Measurements from ENCODE around the gene COX5A. TPM values are rescaled to one million over a fixed set of nuclear protein-coding genes. Genes with fewer than 3 reads are reported as not detected.

The COX5A gene
- total and polyA plus RNA-seq, 2 of the 4 experiments (the other 2 are of a cell fraction) = 39.8 to 141 TPM

DNA sequence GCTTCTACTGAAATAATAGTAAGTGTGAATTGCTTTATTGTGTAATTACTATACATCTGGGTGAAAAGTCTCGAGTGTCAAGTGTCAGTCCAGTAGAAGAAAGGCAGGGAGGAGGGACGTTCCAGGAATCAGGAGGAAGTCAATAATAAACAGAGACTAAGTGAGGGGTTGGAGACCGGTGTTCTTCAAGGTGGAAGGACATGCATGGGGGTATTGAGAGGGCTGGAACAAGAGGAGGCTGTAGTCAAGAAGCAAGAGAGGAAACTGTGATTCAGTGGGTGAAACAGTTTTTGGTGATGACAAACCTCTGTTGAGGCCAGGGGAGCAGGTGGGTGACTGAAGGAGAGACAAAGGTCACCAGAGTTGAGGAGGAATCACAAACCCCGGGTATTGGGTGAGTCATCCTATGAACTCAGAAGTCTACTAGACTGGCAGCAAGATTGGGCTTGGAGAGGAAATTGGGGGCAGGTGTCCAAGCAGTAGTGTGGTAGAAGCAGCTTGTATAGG is 45.9 kb upstream of the COX5A start (continued):
- TF ChIP-seq, protein P1, sequence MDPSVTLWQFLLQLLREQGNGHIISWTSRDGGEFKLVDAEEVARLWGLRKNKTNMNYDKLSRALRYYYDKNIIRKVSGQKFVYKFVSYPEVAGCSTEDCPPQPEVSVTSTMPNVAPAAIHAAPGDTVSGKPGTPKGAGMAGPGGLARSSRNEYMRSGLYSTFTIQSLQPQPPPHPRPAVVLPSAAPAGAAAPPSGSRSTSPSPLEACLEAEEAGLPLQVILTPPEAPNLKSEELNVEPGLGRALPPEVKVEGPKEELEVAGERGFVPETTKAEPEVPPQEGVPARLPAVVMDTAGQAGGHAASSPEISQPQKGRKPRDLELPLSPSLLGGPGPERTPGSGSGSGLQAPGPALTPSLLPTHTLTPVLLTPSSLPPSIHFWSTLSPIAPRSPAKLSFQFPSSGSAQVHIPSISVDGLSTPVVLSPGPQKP (IDR thresholded peaks at IDR 0.05; ENCODE audit: borderline replicate concordance, low read depth, low read length) = no peak
- TF ChIP-seq CEBPB (IDR thresholded peaks at IDR 0.05; ENCODE audit: low read depth, low read length) (no peak), RAD21 (IDR thresholded peaks at IDR 0.05; ENCODE audit: low read length) (no peak), POLR2A (IDR thresholded peaks at IDR 0.05; ENCODE audit: low read depth, low read length) (no peak), MAFK (IDR thresholded peaks at IDR 0.05; ENCODE audit: low read depth, low read length) (no peak), MAZ (IDR thresholded peaks at IDR 0.05; ENCODE audit: borderline replicate concordance, low read depth, low read length) (no peak)

DNA sequence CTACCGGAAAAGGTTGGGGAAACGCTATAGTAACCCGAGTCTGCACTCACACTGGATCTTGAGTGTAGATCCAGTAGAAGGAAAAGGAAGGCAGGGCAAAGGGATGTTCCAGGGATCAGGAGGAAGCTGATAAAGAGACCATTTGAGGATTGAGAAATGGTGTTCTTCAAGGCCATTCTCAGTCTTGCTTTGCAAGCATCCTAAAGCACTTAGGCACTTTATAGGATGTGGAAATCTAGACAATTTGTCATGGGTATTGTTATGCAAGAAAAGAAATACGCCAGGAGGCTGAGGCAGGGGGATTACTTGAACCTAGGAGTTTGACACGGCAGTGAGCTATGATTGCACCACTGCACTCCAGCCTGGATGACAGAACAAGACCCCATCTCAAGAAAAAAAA is 44.3 kb upstream of the COX5A start:
- POLR2A ChIA-PET (ENCODE audit: unreplicated experiment) = interaction anchor here (0.6 kb wide), 1 partner anchor 153 kb away, joined by 13 read pairs; no protein-coding TSS in a partner anchor
- Histone ChIP-seq H3K27ac (ENCODE audit: insufficient read depth, low read length) (no peak overlapping the region), H3K4me2 (ENCODE audit: low read depth, low read length) (no peak overlapping the region), H3K56ac (ENCODE audit: extremely low read depth, insufficient read depth, low read length) (no peak overlapping the region), H3K9me3 (ENCODE audit: control insufficient read depth, insufficient read depth, low read length) (no peaks in the 10 kb centered on the region), H4K5ac (ENCODE audit: low read depth, low read length) (no peak overlapping the region), H2BK120ac (ENCODE audit: low read depth, low read length) (no peak overlapping the region), H3K4ac (ENCODE audit: low read depth, low read length) (no peak overlapping the region), H2BK20ac (ENCODE audit: low read depth, low read length) (no peak overlapping the region), H3K18ac (ENCODE audit: low read depth, low read length) (no peak overlapping the region), H3K4me3 (ENCODE audit: insufficient read depth, low read depth, low read length) (no peak overlapping the region), H3K9me1 (ENCODE audit: insufficient read depth, low read length) (no peaks in the 10 kb centered on the region), H2BK5ac (ENCODE audit: low read depth, low read length, poor library complexity, severe bottlenecking) (no peak overlapping the region), H4K8ac (ENCODE audit: low read depth in 2 of 2, low read length in 2 of 2) (no peak overlapping the region), H3K27me3 (ENCODE audit: control insufficient read depth, insufficient read depth, low read length) (peaks cover 20% of the 10 kb centered on the region), H3K9ac (ENCODE audit: low read depth, low read length) (no peak overlapping the region), H4K20me1 (ENCODE audit: insufficient read depth, low read length) (no peaks in the 10 kb centered on the region), H3K4me1 (ENCODE audit: control insufficient read depth, insufficient read depth, low read length) (peaks cover 2% of the 10 kb centered on the region; the same call in 1 of the 2 replicates), H3K36me3 (ENCODE audit: control insufficient read depth, insufficient read depth, low read length) (no peaks in the 10 kb centered on the region), H4K91ac (ENCODE audit: insufficient read depth, low read depth, low read length) (no peak overlapping the region), H2AK9ac (replicated peaks; ENCODE audit: low read depth, low read length, poor library complexity) (no peak overlapping the region), H3K23ac (ENCODE audit: low read depth, low read length) (no peak overlapping the region), H3K79me1 (ENCODE audit: low read depth in 1 of 2, low read length in 2 of 2) (no peaks in the 10 kb centered on the region), H3K14ac (replicated peaks; ENCODE audit: low read depth, low read length) (no peak overlapping the region), H2BK15ac (ENCODE audit: low read depth, low read length) (no peak overlapping the region), H2AFZ (replicated peaks; ENCODE audit: low read length, poor library complexity) (no peak overlapping the region), H2AK5ac (ENCODE audit: low read depth, low read length) (no peak overlapping the region)
- no peak for ATAC-seq (ENCODE audit: low read depth)
- WGBS, 2 experiments (ENCODE audit: extremely low coverage in 2 of 2, insufficient read length in 1 of 2) = 70% methylated on average over 2 of the region's 5 CpGs; no CpG with 5 or more reads in 1 of the 2 experiments
- no peak for DNase-seq
- intact Hi-C loops (cut with micrococcal nuclease) (no loop called here), in situ Hi-C loops (cut with MboI; ENCODE audit: low sequenced_read_pairs) (no loop called here), dilution Hi-C loops (cut with HindIII; ENCODE audit: low sequenced_read_pairs, unreplicated experiment) (no loop called here)
- BruUV-seq (replicated peaks) = no TSS peak
- CTCF ChIA-PET = interaction anchor here (0.6 kb wide), 1 partner anchor 10 kb away, joined by 3 read pairs; no protein-coding TSS in a partner anchor
- TF ChIP-seq NFE2L2 (IDR thresholded peaks at IDR 0.05; ENCODE audit: low read depth, low read length) (no peak), MAZ (IDR thresholded peaks at IDR 0.05; ENCODE audit: borderline replicate concordance, low read depth, low read length) (no peak), CEBPB (IDR thresholded peaks at IDR 0.05; ENCODE audit: low read depth, low read length) (no peak), CHD1 (IDR thresholded peaks at IDR 0.05; ENCODE audit: low read depth, low read length) (no peak), RFX5 (IDR thresholded peaks at IDR 0.05; ENCODE audit: low read depth, low read length) (no peak), RCOR1 (IDR thresholded peaks at IDR 0.05; ENCODE audit: insufficient replicate concordance, low read length) (no peak), FOS (IDR thresholded peaks at IDR 0.05; ENCODE audit: low read depth, low read length) (no peak), BHLHE40 (IDR thresholded peaks at IDR 0.05; ENCODE audit: low read depth, low read length) (no peak), MAFK (IDR thresholded peaks at IDR 0.05; ENCODE audit: low read depth, low read length) (no peak), SMC3 (IDR thresholded peaks at IDR 0.05; ENCODE audit: low read depth, low read length) (no peak), RAD21 (IDR thresholded peaks at IDR 0.05; ENCODE audit: low read length) (no peak), MXI1 (IDR thresholded peaks at IDR 0.05; ENCODE audit: borderline replicate concordance, low read depth, low read length) (no peak)
- TF ChIP-seq, protein P1 (IDR thresholded peaks at IDR 0.05; ENCODE audit: borderline replicate concordance, low read depth, low read length) = no peak
